ENCODE data around the gene DPYSL5. TPM values are rescaled to one million over a fixed set of nuclear protein-coding genes. Genes with fewer than 3 reads are reported as not detected.

DPYSL5 gene
- total RNA-seq, 1 experiment from 2014 or later = not detected

DNA sequence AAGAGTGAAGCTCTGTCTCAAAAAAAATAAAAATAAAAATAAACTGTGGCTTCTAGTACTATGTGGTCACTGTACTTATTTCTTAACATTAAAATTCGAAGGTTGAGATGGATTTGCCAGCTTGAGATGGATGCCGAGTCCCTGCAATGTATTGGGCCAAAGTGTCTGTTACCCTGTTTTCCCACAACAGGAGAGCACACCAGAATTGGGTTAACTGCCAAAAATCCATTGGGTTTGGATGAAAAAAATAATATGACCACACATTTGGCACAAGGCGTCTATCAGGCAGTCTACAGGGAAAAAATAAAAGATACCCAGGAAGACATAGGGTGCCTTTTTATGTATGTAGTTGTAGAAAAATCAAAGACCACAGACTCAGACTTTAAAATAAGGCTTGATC is 103.3 kb downstream of the DPYSL5 start:
- TF ChIP-seq, protein P1, sequence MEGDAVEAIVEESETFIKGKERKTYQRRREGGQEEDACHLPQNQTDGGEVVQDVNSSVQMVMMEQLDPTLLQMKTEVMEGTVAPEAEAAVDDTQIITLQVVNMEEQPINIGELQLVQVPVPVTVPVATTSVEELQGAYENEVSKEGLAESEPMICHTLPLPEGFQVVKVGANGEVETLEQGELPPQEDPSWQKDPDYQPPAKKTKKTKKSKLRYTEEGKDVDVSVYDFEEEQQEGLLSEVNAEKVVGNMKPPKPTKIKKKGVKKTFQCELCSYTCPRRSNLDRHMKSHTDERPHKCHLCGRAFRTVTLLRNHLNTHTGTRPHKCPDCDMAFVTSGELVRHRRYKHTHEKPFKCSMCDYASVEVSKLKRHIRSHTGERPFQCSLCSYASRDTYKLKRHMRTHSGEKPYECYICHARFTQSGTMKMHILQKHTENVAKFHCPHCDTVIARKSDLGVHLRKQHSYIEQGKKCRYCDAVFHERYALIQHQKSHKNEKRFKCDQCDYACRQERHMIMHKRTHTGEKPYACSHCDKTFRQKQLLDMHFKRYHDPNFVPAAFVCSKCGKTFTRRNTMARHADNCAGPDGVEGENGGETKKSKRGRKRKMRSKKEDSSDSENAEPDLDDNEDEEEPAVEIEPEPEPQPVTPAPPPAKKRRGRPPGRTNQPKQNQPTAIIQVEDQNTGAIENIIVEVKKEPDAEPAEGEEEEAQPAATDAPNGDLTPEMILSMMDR (IDR thresholded peaks at IDR 0.05; ENCODE audit: unreplicated experiment) = no peak
- Mint-ChIP-seq H3K36me3 (ENCODE audit: insufficient read depth, unreplicated experiment) (no peaks in the 10 kb centered on the region), H3K9me3 (ENCODE audit: unreplicated experiment) (no peaks in the 10 kb centered on the region), H3K27me3 (ENCODE audit: insufficient read depth, unreplicated experiment) (peaks cover 68% of the 10 kb centered on the region), H3K27ac (ENCODE audit: low read depth, unreplicated experiment) (no peak overlapping the region), H3K4me1 (ENCODE audit: insufficient read depth, unreplicated experiment) (no peaks in the 10 kb centered on the region), H3K4me3 (ENCODE audit: unreplicated experiment) (no peak overlapping the region)
- no peak for DNase-seq (ENCODE audit: unreplicated experiment)
- ChIA-PET POLR2A (no interaction called here), CTCF (interaction anchor here (0.6 to 1.9 kb wide), 2 partner anchors 10 to 240 kb away, joined by 3 to 7 read pairs; no protein-coding TSS in a partner anchor)
- BruUV-seq (replicated peaks) = no TSS peak
- intact Hi-C loops (cut with micrococcal nuclease) = no loop called here

DNA sequence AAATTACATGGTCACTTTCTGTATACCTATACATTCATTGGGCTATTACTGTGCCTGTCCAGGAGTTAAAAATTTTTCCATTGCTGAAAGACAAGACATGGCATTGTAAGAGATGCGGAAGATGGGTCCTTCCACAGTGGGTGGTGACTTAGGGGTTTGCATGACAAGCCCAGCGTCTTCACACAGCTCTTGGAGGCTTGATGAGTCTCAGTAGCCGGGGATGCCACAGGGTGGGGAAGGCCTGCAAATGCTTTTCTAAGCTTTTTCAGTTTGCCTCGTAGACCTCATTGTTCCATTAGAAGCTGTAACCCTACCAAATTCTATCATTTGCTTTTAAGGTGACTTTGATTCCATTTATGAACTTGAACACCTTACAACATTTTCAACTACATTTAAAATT is 104.4 kb downstream of the DPYSL5 start:
- intact Hi-C loops (cut with micrococcal nuclease) = no loop called here
- no peak for DNase-seq (ENCODE audit: unreplicated experiment)
- TF ChIP-seq, protein P1 (IDR thresholded peaks at IDR 0.05; ENCODE audit: unreplicated experiment) = no peak
- Mint-ChIP-seq H3K4me1 (ENCODE audit: insufficient read depth, unreplicated experiment) (no peaks in the 10 kb centered on the region), H3K36me3 (ENCODE audit: insufficient read depth, unreplicated experiment) (no peaks in the 10 kb centered on the region), H3K27ac (ENCODE audit: low read depth, unreplicated experiment) (no peak overlapping the region), H3K4me3 (ENCODE audit: unreplicated experiment) (no peak overlapping the region), H3K9me3 (ENCODE audit: unreplicated experiment) (no peaks in the 10 kb centered on the region), H3K27me3 (ENCODE audit: insufficient read depth, unreplicated experiment) (peaks cover 74% of the 10 kb centered on the region)
- CTCF ChIA-PET = interaction anchor here (0.6 to 1.9 kb wide), 3 partner anchors 9 to 10 kb away, joined by 5 to 9 read pairs (median 7); no protein-coding TSS in a partner anchor
- no TSS peak for BruUV-seq (replicated peaks)
- POLR2A ChIA-PET = interaction anchor here (0.7 kb wide), 1 partner anchor 45 kb away, joined by 3 read pairs; no protein-coding TSS in a partner anchor

DNA sequence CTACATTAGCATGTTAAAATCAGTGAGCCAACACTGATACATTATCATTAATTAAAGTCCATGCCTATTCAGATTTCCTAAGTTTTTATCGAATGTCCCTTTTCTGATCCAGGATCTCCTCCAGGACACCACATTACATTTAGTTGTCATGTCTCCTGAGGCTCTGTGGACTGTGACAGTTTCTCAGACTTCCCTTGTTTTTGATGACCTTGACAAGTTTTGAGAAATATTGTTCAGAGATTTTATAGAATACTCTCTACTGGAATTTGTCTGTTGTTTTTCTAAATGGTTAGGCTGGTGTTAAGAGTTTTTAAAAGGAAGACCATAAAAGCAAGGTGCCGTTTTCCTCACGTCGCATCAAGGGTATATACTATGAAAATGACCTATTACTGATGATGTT is 106.2 kb downstream of the DPYSL5 start:
- BruUV-seq (replicated peaks) = no TSS peak
- no peaks in the 10 kb centered on the region for H3K9me3 Mint-ChIP-seq (ENCODE audit: unreplicated experiment)
- H3K27me3 Mint-ChIP-seq (ENCODE audit: insufficient read depth, unreplicated experiment) = peaks cover 85% of the 10 kb centered on the region
- no peaks in the 10 kb centered on the region for H3K4me1 Mint-ChIP-seq (ENCODE audit: insufficient read depth, unreplicated experiment)
- H3K27ac Mint-ChIP-seq (ENCODE audit: low read depth, unreplicated experiment) = no peak overlapping the region
- ChIA-PET CTCF (interaction anchor here (0.6 to 2.7 kb wide), 6 partner anchors 12 to 151 kb away, joined by 3 to 14 read pairs (median 6); no protein-coding TSS in a partner anchor), POLR2A (interaction anchor here (0.7 kb wide), 1 partner anchor 119 kb away, joined by 4 read pairs; no protein-coding TSS in a partner anchor)
- H3K36me3 Mint-ChIP-seq (ENCODE audit: insufficient read depth, unreplicated experiment) = no peaks in the 10 kb centered on the region
- intact Hi-C loops (cut with micrococcal nuclease) = no loop called here
- no peak for DNase-seq (ENCODE audit: unreplicated experiment)
- H3K4me3 Mint-ChIP-seq (ENCODE audit: unreplicated experiment) = no peak overlapping the region
- TF ChIP-seq, protein P1 (IDR thresholded peaks at IDR 0.05; ENCODE audit: unreplicated experiment) = no peak

DNA sequence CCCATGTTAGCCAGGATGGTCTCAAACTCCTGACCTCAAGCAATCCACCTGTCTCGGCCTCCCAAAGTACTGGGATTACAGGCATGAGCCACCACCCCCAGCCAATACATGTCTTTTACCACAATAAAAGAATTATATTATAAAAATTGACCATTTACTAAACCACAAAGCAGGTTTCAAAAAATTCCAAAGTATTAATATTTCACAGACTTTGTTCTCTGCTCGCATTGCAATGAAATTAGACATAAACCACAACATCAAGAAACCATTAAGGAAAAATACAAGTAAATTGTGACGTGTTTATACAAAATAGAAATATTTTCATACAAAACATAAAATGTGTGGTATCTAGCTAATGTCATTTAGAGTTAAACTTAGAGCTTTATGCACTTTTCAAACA is 109.1 kb downstream of the DPYSL5 start:
- POLR2A ChIA-PET = no interaction called here
- H3K4me1 Mint-ChIP-seq (ENCODE audit: insufficient read depth, unreplicated experiment) = no peaks in the 10 kb centered on the region

More for the DNA sequence above, 109.1 kb downstream of the DPYSL5 start:
- CTCF ChIA-PET = interaction anchor here (0.6 to 13.2 kb wide), 6 partner anchors 16 to 111 kb away, joined by 3 to 371 read pairs (median 4); no protein-coding TSS in a partner anchor
- no peak for DNase-seq (ENCODE audit: unreplicated experiment)
- H3K27ac Mint-ChIP-seq (ENCODE audit: low read depth, unreplicated experiment) = no peak overlapping the region
- no peak overlapping the region for H3K4me3 Mint-ChIP-seq (ENCODE audit: unreplicated experiment)
- no TSS peak for BruUV-seq (replicated peaks)
- no peaks in the 10 kb centered on the region for H3K9me3 Mint-ChIP-seq (ENCODE audit: unreplicated experiment)
- peaks cover 85% of the 10 kb centered on the region for H3K27me3 Mint-ChIP-seq (ENCODE audit: insufficient read depth, unreplicated experiment)
- intact Hi-C loops (cut with micrococcal nuclease) = no loop called here
- H3K36me3 Mint-ChIP-seq (ENCODE audit: insufficient read depth, unreplicated experiment) = no peaks in the 10 kb centered on the region
- TF ChIP-seq, protein P1 (IDR thresholded peaks at IDR 0.05; ENCODE audit: unreplicated experiment) = no peak
